Measurements from ENCODE around the gene F10.
"Not testable (repeated sequence)": the region's sequence is repeated elsewhere in the genome, so short reads cannot be mapped to it uniquely, and the experiment has no call there.

GRCh38 chr13:113079781-113080080 lies 42.9 kb upstream of the F10 start:
- TF ChIP-seq, protein P1, sequence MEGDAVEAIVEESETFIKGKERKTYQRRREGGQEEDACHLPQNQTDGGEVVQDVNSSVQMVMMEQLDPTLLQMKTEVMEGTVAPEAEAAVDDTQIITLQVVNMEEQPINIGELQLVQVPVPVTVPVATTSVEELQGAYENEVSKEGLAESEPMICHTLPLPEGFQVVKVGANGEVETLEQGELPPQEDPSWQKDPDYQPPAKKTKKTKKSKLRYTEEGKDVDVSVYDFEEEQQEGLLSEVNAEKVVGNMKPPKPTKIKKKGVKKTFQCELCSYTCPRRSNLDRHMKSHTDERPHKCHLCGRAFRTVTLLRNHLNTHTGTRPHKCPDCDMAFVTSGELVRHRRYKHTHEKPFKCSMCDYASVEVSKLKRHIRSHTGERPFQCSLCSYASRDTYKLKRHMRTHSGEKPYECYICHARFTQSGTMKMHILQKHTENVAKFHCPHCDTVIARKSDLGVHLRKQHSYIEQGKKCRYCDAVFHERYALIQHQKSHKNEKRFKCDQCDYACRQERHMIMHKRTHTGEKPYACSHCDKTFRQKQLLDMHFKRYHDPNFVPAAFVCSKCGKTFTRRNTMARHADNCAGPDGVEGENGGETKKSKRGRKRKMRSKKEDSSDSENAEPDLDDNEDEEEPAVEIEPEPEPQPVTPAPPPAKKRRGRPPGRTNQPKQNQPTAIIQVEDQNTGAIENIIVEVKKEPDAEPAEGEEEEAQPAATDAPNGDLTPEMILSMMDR (IDR thresholded peaks at IDR 0.05): not testable (repeated sequence)
- not testable (repeated sequence) for TF ChIP-seq POLR2A (IDR thresholded peaks at IDR 0.05)
